ENCODE data around the gene KIRREL3.

DNA sequence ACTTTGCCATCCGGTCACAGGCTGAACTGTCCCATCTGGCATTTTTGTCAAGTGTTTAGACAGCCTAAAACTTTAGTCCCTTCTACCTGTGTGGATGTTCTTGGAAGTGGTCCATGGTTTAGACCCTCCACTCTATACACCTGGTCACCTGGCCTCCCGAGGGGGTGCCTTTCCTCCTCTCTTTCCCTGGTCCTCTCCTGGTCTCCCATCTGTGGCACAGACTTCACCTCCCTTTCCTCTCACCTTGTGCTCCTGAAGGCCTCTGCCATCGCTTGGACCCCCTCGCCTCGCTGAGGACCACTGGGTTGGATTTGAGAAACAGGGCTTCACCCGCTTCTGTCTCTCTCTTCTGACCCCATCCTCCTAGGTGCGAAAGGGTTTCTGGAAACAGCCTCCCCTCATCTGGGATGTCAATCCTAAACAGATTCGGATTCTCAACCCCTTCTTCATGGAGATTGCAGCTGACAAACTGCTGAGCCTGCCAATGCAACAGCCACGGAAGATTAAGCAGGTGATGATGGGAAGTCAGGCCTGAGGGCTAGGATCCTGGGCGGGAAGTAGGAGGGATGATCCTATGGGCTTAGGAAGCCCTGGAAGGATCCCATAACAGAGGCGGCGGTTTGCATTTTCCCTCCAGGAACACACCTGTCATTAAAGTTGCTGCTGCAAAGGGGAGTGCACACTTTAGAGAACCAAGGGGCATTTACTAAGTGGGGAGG lies 591.5 kb downstream of the KIRREL3 start:
- TF ChIP-seq YY1 (IDR thresholded peaks at IDR 0.05; ENCODE audit: insufficient read depth, insufficient read length) = no peak
- no peak for TF ChIP-seq ZNF274 (IDR thresholded peaks at IDR 0.05; ENCODE audit: low read depth, low read length)

All from NT2/D1 (cell line).